ENCODE results near the gene SLAMF8. TPM values are rescaled to one million over a fixed set of nuclear protein-coding genes. Genes with fewer than 3 reads are reported as not detected.

SLAMF8 gene
- total and polyA plus RNA-seq, 2 donors (not counting 1 experiment from before 2014, with no cell fraction given): 0.54 TPM; not detected in 1

DNA sequence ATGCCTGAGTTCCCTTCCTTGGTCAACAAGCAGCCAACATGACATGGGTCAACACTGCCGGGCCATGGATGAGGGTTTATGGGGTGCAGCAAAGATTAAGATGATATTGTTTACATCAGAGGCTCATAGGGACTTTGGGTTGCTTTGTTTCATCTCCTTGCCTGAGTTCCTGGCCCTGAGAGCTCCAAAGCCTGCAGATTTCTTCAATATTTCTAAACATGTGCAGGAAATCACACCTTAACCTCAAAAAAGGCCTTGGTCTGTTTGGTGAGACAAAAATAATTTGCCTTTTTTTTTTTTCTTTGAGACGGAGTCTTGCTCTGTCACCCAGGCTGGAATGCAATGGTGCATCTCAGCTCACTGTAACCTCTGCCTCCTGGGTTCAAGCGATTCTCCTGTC, 876 bp downstream of the SLAMF8 start:
- H3K9me3 Mint-ChIP-seq (ENCODE audit: insufficient read depth): no peaks in the 10 kb centered on the region
- WGBS (ENCODE audit: insufficient coverage): 40% methylated on average over 2 of the region's 3 CpGs
- DNase-seq (no peak), ATAC-seq (ENCODE audit: low read depth) (no peak)
- Histone ChIP-seq H3K4me3 (ENCODE audit: control extremely low read depth in 1 of 5, extremely low read depth in 1 of 5, insufficient read depth in 1 of 5, low read depth in 2 of 5, low read length in 4 of 5) (no peak overlapping the region), H3K9me3 (ENCODE audit: control extremely low read depth in 1 of 3, control insufficient read depth in 2 of 3, insufficient read depth in 1 of 3, low read length in 2 of 3) (peaks cover 0 to 6% (median 0%) of the 10 kb centered on the region in 3 donors), H3K9ac (ENCODE audit: low read length) (no peak overlapping the region), H3K79me2 (ENCODE audit: control insufficient read depth, insufficient read depth, low read length) (no peaks in the 10 kb centered on the region), H3K36me3 (replicated peaks in 1 of 2; ENCODE audit: control extremely low read depth in 1 of 2, control insufficient read depth in 1 of 2, extremely low read depth in 1 of 2, insufficient read depth in 2 of 2, low read length in 1 of 2) (no peaks in the 10 kb centered on the region), H2AFZ (ENCODE audit: insufficient read depth, low read depth, low read length, poor library complexity, severe bottlenecking) (no peak overlapping the region), H3K4me1 (ENCODE audit: control insufficient read depth in 2 of 2, insufficient read depth in 2 of 2, low read length in 2 of 2) (peaks cover 6 to 25% of the 10 kb centered on the region in 2 donors), H3K4me2 (replicated peaks; ENCODE audit: low read depth, low read length, poor library complexity, severe bottlenecking) (no peak overlapping the region), H3K27me3 (replicated peaks in 1 of 4; ENCODE audit: control extremely low read depth in 1 of 4, control insufficient read depth in 3 of 4, insufficient read depth in 4 of 4, low read length in 3 of 4) (peaks cover 0 to 8% (median 3%) of the 10 kb centered on the region in 4 experiments), H4K20me1 (ENCODE audit: control insufficient read depth, insufficient read depth, low read length, poor library complexity, severe bottlenecking) (no peaks in the 10 kb centered on the region), H3K27ac (ENCODE audit: low read length in 2 of 2) (no peak overlapping the region)
- ChIA-PET POLR2A (no interaction called here), CTCF (interaction anchor here (1.1 to 1.3 kb wide), 2 partner anchors 14 to 29 kb away, joined by 3 to 4 read pairs; no protein-coding TSS in a partner anchor)
- intact Hi-C loops (cut with micrococcal nuclease): no loop called here
- peaks cover 23% of the 10 kb centered on the region for H3K27me3 Mint-ChIP-seq
- H3K27ac Mint-ChIP-seq: no peak overlapping the region
- peaks cover 18% of the 10 kb centered on the region for H3K4me1 Mint-ChIP-seq
- H3K4me3 Mint-ChIP-seq: no peak overlapping the region
- TF ChIP-seq EZH2 (IDR thresholded peaks at IDR 0.05; ENCODE audit: borderline replicate concordance, insufficient read depth, low read depth, low read length, poor library complexity, severe bottlenecking): no peak
- TF ChIP-seq, protein P1, sequence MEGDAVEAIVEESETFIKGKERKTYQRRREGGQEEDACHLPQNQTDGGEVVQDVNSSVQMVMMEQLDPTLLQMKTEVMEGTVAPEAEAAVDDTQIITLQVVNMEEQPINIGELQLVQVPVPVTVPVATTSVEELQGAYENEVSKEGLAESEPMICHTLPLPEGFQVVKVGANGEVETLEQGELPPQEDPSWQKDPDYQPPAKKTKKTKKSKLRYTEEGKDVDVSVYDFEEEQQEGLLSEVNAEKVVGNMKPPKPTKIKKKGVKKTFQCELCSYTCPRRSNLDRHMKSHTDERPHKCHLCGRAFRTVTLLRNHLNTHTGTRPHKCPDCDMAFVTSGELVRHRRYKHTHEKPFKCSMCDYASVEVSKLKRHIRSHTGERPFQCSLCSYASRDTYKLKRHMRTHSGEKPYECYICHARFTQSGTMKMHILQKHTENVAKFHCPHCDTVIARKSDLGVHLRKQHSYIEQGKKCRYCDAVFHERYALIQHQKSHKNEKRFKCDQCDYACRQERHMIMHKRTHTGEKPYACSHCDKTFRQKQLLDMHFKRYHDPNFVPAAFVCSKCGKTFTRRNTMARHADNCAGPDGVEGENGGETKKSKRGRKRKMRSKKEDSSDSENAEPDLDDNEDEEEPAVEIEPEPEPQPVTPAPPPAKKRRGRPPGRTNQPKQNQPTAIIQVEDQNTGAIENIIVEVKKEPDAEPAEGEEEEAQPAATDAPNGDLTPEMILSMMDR (IDR thresholded peaks at IDR 0.05): no peak

DNA sequence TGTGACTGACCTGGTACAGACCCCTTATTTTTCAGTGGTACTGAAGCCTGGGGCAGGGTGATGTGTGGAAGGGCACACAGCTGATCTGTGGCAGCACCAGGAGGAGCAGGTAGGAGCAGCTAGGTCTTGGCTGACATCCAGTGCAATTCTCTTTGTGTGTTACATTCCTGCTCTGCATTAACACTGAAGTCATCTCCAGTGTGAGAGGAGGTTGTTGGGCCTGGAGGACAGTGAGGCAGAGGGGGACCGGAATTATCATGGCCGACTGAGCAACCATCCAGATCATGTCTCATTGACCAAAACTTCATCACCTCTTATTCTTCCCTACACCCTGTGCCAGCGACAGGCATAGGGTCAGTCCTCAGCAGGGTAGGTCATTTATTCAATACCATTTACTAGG, 1.5 kb downstream of the SLAMF8 start:
- POLR2A ChIA-PET: no interaction called here
- peaks cover 18% of the 10 kb centered on the region for H3K4me1 Mint-ChIP-seq

More for the DNA sequence above, 1.5 kb downstream of the SLAMF8 start:
- peaks cover 0 to 8% (median 3%) of the 10 kb centered on the region in 4 experiments for H3K27me3 ChIP-seq (replicated peaks in 1 of 4; ENCODE audit: control extremely low read depth in 1 of 4, control insufficient read depth in 3 of 4, insufficient read depth in 4 of 4, low read length in 3 of 4)
- no peaks in the 10 kb centered on the region for H4K20me1 ChIP-seq (ENCODE audit: control insufficient read depth, insufficient read depth, low read length, poor library complexity, severe bottlenecking)
- DNase-seq (no peak), ATAC-seq (ENCODE audit: low read depth) (no peak)
- H3K4me1 ChIP-seq (ENCODE audit: control insufficient read depth in 2 of 2, insufficient read depth in 2 of 2, low read length in 2 of 2): peaks cover 6 to 25% of the 10 kb centered on the region in 2 donors
- no peak overlapping the region for H3K4me2 ChIP-seq (replicated peaks; ENCODE audit: low read depth, low read length, poor library complexity, severe bottlenecking)
- H3K79me2 ChIP-seq (ENCODE audit: control insufficient read depth, insufficient read depth, low read length): no peaks in the 10 kb centered on the region
- Mint-ChIP-seq H3K9me3 (ENCODE audit: insufficient read depth) (no peaks in the 10 kb centered on the region), H3K27ac (no peak overlapping the region), H3K27me3 (peaks cover 20% of the 10 kb centered on the region), H3K4me3 (no peak overlapping the region)
- intact Hi-C loops (cut with micrococcal nuclease): no loop called here
- H3K27ac ChIP-seq (ENCODE audit: low read length in 2 of 2): no peak overlapping the region
- CTCF ChIA-PET: interaction anchor here (1.3 kb wide), 1 partner anchor 15 kb away, joined by 4 read pairs; no protein-coding TSS in a partner anchor
- H3K36me3 ChIP-seq (replicated peaks in 1 of 2; ENCODE audit: control extremely low read depth in 1 of 2, control insufficient read depth in 1 of 2, extremely low read depth in 1 of 2, insufficient read depth in 2 of 2, low read length in 1 of 2): no peaks in the 10 kb centered on the region
- no peak overlapping the region for H2AFZ ChIP-seq (ENCODE audit: insufficient read depth, low read depth, low read length, poor library complexity, severe bottlenecking)
- H3K9ac ChIP-seq (ENCODE audit: low read length): no peak overlapping the region
- H3K4me3 ChIP-seq (ENCODE audit: control extremely low read depth in 1 of 5, extremely low read depth in 1 of 5, insufficient read depth in 1 of 5, low read depth in 2 of 5, low read length in 4 of 5): no peak overlapping the region
- peaks cover 0 to 6% (median 0%) of the 10 kb centered on the region in 3 donors for H3K9me3 ChIP-seq (ENCODE audit: control extremely low read depth in 1 of 3, control insufficient read depth in 2 of 3, insufficient read depth in 1 of 3, low read length in 2 of 3)
- TF ChIP-seq, protein P1 (IDR thresholded peaks at IDR 0.05): no peak
- no peak for TF ChIP-seq EZH2 (IDR thresholded peaks at IDR 0.05; ENCODE audit: borderline replicate concordance, insufficient read depth, low read depth, low read length, poor library complexity, severe bottlenecking)
- 58% methylated on average over 2 of the region's 3 CpGs for WGBS (ENCODE audit: insufficient coverage)
